CD8-positive, alpha-beta memory T cell (primary cell): ENCODE results near the gene CDS2. TPM values are rescaled to one million over a fixed set of nuclear protein-coding genes. Genes with fewer than 3 reads are reported as not detected.

Experiments
- CTCF ChIA-PET: fragments of 350-600 bp; sonication (Branson Sonifier 250); formaldehyde crosslinking; loops from one replicate; lab custom pipeline; 2021; ENCODE audit warnings: antibody characterized with exemption; lab: Charles Lee
- POLR2A ChIA-PET: fragments of 350-600 bp; sonication (Branson Sonifier 250); formaldehyde crosslinking; loops from one replicate; lab custom pipeline; 2021; ENCODE audit warnings: antibody characterized with exemption; lab: Charles Lee
- DNase-seq, 5 donors: peaks; one replicate each; pipeline versions ENCODE4 v3.0.0 to v3.0.0-alpha.2; 2020 to 2022; ENCODE audit warnings: mixed read lengths in 1 of 5
- H3K27ac ChIP-seq: one replicate; pipeline ENCODE4 v1.7.0; 2013; ENCODE audit warnings: low read depth, mild to moderate bottlenecking, low read length, moderate library complexity
- H3K27me3 ChIP-seq: 2 replicates; pipeline ENCODE4 v1.7.0; 2013; ENCODE audit warnings: low read length, mild to moderate bottlenecking; ENCODE audit not compliant: insufficient read depth, poor library complexity, severe bottlenecking
- H3K36me3 ChIP-seq: 2 replicates; pipeline ENCODE4 v1.7.0; 2013; ENCODE audit warnings: mild to moderate bottlenecking, low read length, moderate library complexity; ENCODE audit not compliant: insufficient read depth
- H3K4me1 ChIP-seq: 2 replicates; pipeline ENCODE4 v1.7.0; 2013; ENCODE audit warnings: mild to moderate bottlenecking, low read length, moderate library complexity; ENCODE audit not compliant: insufficient read depth
- H3K4me3 ChIP-seq: 2 replicates; pipeline ENCODE4 v1.7.0; 2013; ENCODE audit warnings: mild to moderate bottlenecking, low read length
- H3K9me3 ChIP-seq: 2 replicates; pipeline ENCODE4 v1.7.0; 2013; ENCODE audit warnings: mild to moderate bottlenecking, low read length
- H3K27ac Mint-ChIP-seq, 8 donors: one replicate each; pipeline ENCODE4 v1.8.0; 2020 to 2021; ENCODE audit warnings: mixed read lengths in 8 of 8, mild to moderate bottlenecking in 6 of 8, inconsistent platforms in 3 of 8, moderate library complexity in 3 of 8
- H3K27me3 Mint-ChIP-seq, 2 donors: one replicate each; pipeline ENCODE4 v1.8.0; 2020 to 2021; ENCODE audit warnings: mixed read lengths in 2 of 2, mild to moderate bottlenecking in 1 of 2, moderate library complexity in 1 of 2
- H3K36me3 Mint-ChIP-seq, 3 donors: one replicate each; pipeline ENCODE4 v1.8.0; 2020 to 2021; ENCODE audit warnings: mixed read lengths in 3 of 3, inconsistent platforms in 1 of 3, mild to moderate bottlenecking in 1 of 3
- H3K4me1 Mint-ChIP-seq, 3 donors: one replicate each; pipeline ENCODE4 v1.8.0; 2020 to 2021; ENCODE audit warnings: mixed read lengths in 3 of 3, inconsistent platforms in 1 of 3, mild to moderate bottlenecking in 1 of 3
- H3K4me3 Mint-ChIP-seq, 7 donors: one replicate each; pipeline ENCODE4 v1.8.0; 2020 to 2021; ENCODE audit warnings: mixed read lengths in 7 of 7, mild to moderate bottlenecking in 6 of 7, moderate library complexity in 4 of 7, inconsistent platforms in 2 of 7
- H3K9me3 Mint-ChIP-seq, 5 donors: one replicate each; pipeline ENCODE4 v1.8.0; 2020 to 2022; ENCODE audit warnings: mixed read lengths in 5 of 5, mild to moderate bottlenecking in 3 of 5, moderate library complexity in 2 of 5, inconsistent platforms in 1 of 5
- polyA plus RNA-seq: library from polyadenylated mRNA; unstranded; fragments of 300-500 nt; fragmentation: Illumina TruSeq; gene quantifications from one replicate; pipeline ENCODE4 v1.2.3, GENCODE V29; 2021
- total RNA-seq, 2 experiments: library from RNA; stranded (reverse); gene quantifications; one replicate each; pipeline ENCODE4 v1.2.3, GENCODE V29; 2021

CDS2 gene
- total and polyA plus RNA-seq, 3 experiments from 2014 or later: 48.3 to 57.3 (median 55.3) TPM

DNA sequence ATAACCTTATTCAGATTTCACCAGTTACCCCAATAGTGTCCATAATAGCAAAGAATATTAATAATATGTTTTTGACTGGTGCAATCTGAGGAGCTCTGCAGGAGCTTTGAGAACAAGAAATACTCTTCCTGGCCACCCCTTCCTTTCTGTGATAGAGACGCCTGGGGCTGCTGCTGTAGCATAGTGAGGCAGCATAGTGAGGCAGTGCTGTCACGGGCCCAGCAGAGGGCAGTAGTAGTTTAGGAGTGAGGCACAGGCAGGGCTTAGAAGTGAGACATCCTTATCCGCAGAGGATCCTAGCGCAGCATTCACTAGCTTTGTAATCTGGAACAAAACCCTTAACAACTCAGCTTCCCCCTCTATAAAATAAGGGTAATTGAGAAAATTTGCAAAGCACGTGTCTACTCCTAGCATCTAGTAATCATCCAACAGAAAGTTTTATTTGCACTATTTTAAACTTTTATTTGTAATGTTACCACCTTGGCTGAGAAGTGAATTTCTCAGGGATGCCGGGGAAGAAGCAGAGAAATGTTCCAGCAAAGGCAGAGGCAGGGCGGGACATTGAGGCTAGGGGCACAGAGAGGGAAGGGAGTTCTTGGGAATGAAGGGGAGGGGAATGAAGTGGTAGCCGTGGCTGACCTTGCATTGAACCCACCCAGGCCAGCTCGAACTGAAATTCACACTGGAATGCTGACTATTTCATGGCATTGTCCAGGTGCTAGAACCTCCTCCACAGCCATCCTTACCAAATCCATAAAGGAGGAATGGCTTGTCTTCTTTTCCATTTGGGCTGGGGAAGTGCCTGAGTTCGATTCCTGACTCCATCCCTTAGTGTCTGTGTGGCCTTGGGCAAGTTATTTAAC lies 78.8 kb downstream of the CDS2 start:
- Mint-ChIP-seq H3K27ac (peak overlapping the region in 1 of 8 donors; percentile 92), H3K4me1 (peaks cover 4 to 6% (median 4%) of the 10 kb centered on the region in 3 donors), H3K27me3 (no peaks in the 10 kb centered on the region), H3K4me3 (no peak overlapping the region), H3K36me3 (peaks cover 0 to 8% (median 0%) of the 10 kb centered on the region in 3 donors), H3K9me3 (no peaks in the 10 kb centered on the region)
- H3K4me3 ChIP-seq: no peak overlapping the region
- POLR2A ChIA-PET: interaction anchor here (0.6 to 0.9 kb wide), 2 partner anchors 79 to 211 kb away, joined by 3 read pairs; partner anchors contain the start of gene CDS2
- H3K4me1 ChIP-seq: no peaks in the 10 kb centered on the region
- no peaks in the 10 kb centered on the region for H3K27me3 ChIP-seq
- no peaks in the 10 kb centered on the region for H3K9me3 ChIP-seq
- no peak overlapping the region for H3K27ac ChIP-seq
- DNase-seq: peak; percentile 31 to 76 (median 51)
- H3K36me3 ChIP-seq: no peaks in the 10 kb centered on the region
- CTCF ChIA-PET: interaction anchor here (0.7 to 7.0 kb wide), 17 partner anchors 11 to 391 kb away, joined by 3 to 37 read pairs (median 3); partner anchors contain the start of genes CDS2 and PROKR2

DNA sequence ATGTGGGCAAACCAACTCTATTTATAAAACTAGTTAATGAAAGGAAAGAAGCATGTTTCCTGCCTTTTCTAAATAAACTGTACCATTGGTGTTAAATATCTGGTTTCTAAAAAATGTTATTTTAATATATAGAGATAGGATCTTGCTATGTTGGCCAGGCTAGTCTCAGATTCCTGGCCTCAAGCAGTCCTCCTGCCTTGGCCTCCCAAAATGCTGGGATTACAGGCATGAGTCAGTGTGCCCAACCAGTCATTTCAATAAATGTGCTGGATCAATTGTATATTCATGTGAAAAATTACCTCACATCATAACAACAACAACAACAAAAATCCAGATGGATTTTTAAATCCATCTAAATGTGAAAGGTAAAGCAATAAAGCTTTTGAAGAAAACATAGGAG lies 80.3 kb downstream of the CDS2 start:
- Mint-ChIP-seq H3K4me3 (no peak overlapping the region), H3K9me3 (no peaks in the 10 kb centered on the region), H3K36me3 (peaks cover 0 to 10% (median 0%) of the 10 kb centered on the region in 3 donors), H3K4me1 (peaks cover 4 to 6% (median 4%) of the 10 kb centered on the region in 3 donors), H3K27ac (no peak overlapping the region), H3K27me3 (no peaks in the 10 kb centered on the region)
- no peaks in the 10 kb centered on the region for H3K27me3 ChIP-seq
- no peak overlapping the region for H3K4me3 ChIP-seq
- no peaks in the 10 kb centered on the region for H3K36me3 ChIP-seq
- no peaks in the 10 kb centered on the region for H3K9me3 ChIP-seq
- ChIA-PET CTCF (interaction anchor here (0.9 to 7.0 kb wide), 2 partner anchors 15 to 81 kb away, joined by 4 to 37 read pairs; partner anchors contain the start of gene CDS2), POLR2A (no interaction called here)
- DNase-seq: no peak
- H3K27ac ChIP-seq: no peak overlapping the region
- H3K4me1 ChIP-seq: no peaks in the 10 kb centered on the region

DNA sequence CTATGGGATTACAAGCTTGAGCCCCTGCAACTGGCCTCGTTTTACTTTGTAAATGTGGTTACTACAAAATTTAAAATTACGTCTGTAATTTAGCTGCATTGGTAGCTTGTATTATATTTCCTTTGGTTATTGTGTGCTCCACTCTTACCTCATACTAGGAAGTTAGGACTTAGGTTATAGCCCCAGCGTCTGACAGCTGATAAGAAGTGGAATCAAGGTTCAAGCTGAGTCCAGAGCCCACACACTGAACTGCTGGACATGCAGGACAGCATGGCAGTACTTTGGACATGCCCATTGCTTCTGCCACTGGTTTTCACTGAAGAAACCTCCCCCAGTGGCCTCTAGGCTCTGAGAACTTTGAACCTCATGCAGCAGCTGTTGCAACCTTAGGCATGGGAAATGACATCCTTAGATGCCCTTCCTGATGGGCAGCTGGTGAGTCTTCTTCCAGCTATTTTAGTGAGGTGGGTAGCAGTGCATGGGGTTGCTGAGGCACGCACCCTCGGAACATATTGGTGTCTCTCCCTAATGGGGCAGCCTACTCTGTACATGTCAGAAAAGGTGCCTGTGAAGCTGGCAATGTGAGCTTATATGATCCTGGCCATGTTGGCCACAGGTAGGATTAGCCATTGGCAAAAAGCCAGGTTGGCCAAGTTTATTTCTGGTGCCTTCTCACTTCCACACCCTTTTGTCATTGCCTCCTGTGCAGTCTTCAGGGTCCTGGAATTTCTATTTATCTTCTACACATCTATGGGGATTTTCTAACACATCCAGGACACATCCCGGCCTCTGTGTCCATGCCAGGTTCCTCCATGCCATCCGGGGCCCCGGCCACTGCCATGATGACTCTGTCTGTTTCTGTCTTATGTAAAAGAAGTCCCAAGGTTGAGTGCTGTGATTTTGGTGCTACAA lies 85.3 kb downstream of the CDS2 start:
- CTCF ChIA-PET: interaction anchor here (0.7 to 1.4 kb wide), 5 partner anchors 10 to 452 kb away, joined by 3 to 6 read pairs (median 3); no protein-coding TSS in a partner anchor
- POLR2A ChIA-PET: no interaction called here
- no peak for DNase-seq
- Histone ChIP-seq H3K4me1 (no peaks in the 10 kb centered on the region), H3K27ac (no peak overlapping the region), H3K9me3 (no peaks in the 10 kb centered on the region), H3K4me3 (no peak overlapping the region), H3K27me3 (no peaks in the 10 kb centered on the region), H3K36me3 (no peaks in the 10 kb centered on the region)
- Mint-ChIP-seq H3K4me1 (no peaks in the 10 kb centered on the region), H3K4me3 (no peak overlapping the region), H3K9me3 (no peaks in the 10 kb centered on the region), H3K27me3 (no peaks in the 10 kb centered on the region), H3K27ac (no peak overlapping the region), H3K36me3 (peaks cover 0 to 12% (median 0%) of the 10 kb centered on the region in 3 donors)

DNA sequence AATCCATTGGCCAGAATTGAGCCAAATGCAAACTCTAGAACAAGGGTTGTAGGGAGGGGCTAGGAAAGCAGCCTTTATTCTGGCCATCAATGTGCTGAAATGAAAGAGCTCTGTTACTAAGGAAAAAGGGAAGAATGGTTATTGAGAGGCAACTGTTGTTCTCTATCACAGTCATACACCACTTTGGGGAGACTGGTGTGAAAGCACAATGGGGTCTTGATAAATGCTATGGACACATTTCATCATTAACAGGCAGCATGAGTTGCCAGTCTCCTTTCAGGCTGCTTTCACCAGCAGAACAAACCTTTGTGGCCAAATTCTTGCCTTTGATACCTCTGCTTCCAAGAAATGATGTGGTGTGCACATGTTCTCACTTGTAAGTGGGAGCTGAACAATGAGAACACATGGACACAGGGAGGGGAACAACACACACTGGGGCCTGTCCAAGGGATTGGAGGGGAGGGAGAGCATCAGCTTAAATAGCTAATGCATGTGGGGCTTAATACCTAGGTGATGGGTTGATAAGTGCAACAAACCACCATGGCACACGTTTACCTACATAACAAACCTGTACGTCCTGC lies 86.2 kb downstream of the CDS2 start:
- Histone ChIP-seq H3K27ac (no peak overlapping the region), H3K4me1 (no peaks in the 10 kb centered on the region), H3K9me3 (no peaks in the 10 kb centered on the region), H3K27me3 (no peaks in the 10 kb centered on the region), H3K4me3 (no peak overlapping the region), H3K36me3 (no peaks in the 10 kb centered on the region)
- CTCF ChIA-PET: interaction anchor here (0.7 to 1.8 kb wide), 2 partner anchors 9 to 10 kb away, joined by 3 to 8 read pairs; no protein-coding TSS in a partner anchor
- POLR2A ChIA-PET: no interaction called here
- H3K4me1 Mint-ChIP-seq: no peaks in the 10 kb centered on the region
- no peak for DNase-seq
- no peak overlapping the region for H3K27ac Mint-ChIP-seq
- H3K9me3 Mint-ChIP-seq: no peaks in the 10 kb centered on the region
- no peak overlapping the region for H3K4me3 Mint-ChIP-seq
- peaks cover 0 to 12% (median 0%) of the 10 kb centered on the region in 3 donors for H3K36me3 Mint-ChIP-seq
- no peaks in the 10 kb centered on the region for H3K27me3 Mint-ChIP-seq

DNA sequence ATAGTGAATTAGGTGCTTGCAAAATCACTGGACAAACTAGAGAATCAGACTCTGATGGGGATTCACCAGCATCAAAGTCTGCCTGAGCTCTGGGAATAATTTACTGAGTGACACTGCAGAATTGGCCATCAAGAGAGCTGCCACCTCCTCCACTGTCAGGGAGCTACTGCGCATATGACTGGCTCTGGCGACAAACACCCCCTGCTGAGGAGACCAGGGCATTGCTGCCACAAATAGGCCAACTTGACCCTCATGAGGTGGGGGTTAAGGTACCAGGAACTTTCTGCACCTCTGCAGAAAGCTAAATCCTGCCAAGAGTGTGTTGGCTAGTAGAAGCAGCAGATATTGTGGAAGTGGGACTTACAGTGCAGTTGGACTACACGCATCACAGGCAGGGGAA lies 88.0 kb downstream of the CDS2 start:
- CTCF ChIA-PET: interaction anchor here (1.3 to 1.8 kb wide), 2 partner anchors 8 to 10 kb away, joined by 3 to 8 read pairs; no protein-coding TSS in a partner anchor
- Histone ChIP-seq H3K9me3 (no peaks in the 10 kb centered on the region), H3K36me3 (no peaks in the 10 kb centered on the region), H3K4me3 (no peak overlapping the region), H3K27me3 (no peaks in the 10 kb centered on the region), H3K27ac (no peak overlapping the region), H3K4me1 (no peaks in the 10 kb centered on the region)
- Mint-ChIP-seq H3K4me3 (no peak overlapping the region), H3K4me1 (no peaks in the 10 kb centered on the region), H3K36me3 (peaks cover 0 to 11% (median 4%) of the 10 kb centered on the region in 3 donors), H3K9me3 (no peaks in the 10 kb centered on the region), H3K27ac (no peak overlapping the region), H3K27me3 (no peaks in the 10 kb centered on the region)
- POLR2A ChIA-PET: no interaction called here
- no peak for DNase-seq

DNA sequence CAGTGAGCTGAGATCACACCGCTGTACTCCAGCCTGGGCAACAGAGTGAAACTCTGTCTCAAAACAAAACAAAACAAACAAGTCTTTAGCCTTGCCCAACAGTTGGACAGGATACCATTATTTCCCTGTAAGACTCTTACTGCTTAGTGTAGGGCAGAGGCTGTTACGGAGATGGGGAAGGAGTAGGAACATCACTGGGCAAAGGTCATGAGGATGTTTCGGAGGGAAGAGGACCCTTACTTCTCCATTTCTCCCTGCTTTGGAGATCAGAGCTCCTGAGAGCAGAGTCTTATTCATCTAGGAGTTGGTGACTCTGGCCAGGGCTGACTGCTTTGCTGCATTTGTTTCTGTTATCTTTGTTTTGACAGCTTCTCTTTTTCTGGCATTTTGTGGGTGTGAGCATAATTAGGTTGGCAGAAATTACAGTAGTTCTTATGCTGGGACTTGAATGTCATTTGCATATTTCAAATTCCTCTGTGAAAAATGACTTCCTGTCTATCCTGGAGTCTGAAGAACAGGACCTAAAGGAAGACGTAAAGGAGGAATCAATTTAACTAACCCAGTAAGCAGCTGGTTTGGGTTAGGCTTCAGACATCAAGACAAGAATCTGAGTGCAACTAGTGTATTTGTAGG lies 89.0 kb downstream of the CDS2 start:
- H3K27ac ChIP-seq: no peak overlapping the region
- no peaks in the 10 kb centered on the region for H3K4me1 ChIP-seq
- H3K36me3 Mint-ChIP-seq: peaks cover 0 to 9% (median 4%) of the 10 kb centered on the region in 3 donors
- no peaks in the 10 kb centered on the region for H3K9me3 ChIP-seq
- no peak for DNase-seq
- H3K36me3 ChIP-seq: no peaks in the 10 kb centered on the region
- no peaks in the 10 kb centered on the region for H3K9me3 Mint-ChIP-seq
- H3K27me3 ChIP-seq: no peaks in the 10 kb centered on the region
- CTCF ChIA-PET: interaction anchor here (1.3 to 2.7 kb wide), 2 partner anchors 9 to 11 kb away, joined by 3 to 11 read pairs; no protein-coding TSS in a partner anchor
- H3K4me3 ChIP-seq: no peak overlapping the region
- H3K4me3 Mint-ChIP-seq: no peak overlapping the region
- POLR2A ChIA-PET: no interaction called here
- H3K27me3 Mint-ChIP-seq: no peaks in the 10 kb centered on the region
- no peak overlapping the region for H3K27ac Mint-ChIP-seq
- H3K4me1 Mint-ChIP-seq: no peaks in the 10 kb centered on the region

DNA sequence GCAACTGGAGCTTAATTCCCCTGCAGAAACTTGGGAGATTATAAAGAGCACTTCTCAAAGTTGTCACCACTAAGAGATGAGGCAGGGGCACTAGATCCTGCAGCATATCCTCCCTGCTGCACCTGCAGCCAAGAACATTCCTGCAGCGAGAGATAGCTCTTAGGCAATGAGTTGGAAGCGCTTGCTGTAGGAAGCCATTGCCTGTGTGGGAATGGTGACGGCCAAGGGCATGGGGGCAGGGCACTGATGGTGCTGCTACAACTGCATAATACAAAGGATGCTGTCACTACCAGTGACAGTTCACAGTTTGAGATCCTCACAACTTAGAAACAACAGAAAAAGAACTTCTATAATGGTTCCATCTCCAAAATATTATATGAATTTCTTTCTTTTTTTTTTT lies 89.9 kb downstream of the CDS2 start:
- CTCF ChIA-PET: interaction anchor here (1.3 to 2.7 kb wide), 2 partner anchors 11 to 90 kb away, joined by 3 to 11 read pairs; partner anchors contain the start of gene CDS2
- POLR2A ChIA-PET: no interaction called here
- H3K36me3 ChIP-seq: no peaks in the 10 kb centered on the region
- DNase-seq: no peak
- H3K4me3 ChIP-seq: no peak overlapping the region
- H3K4me1 ChIP-seq: no peaks in the 10 kb centered on the region
- H3K9me3 Mint-ChIP-seq: no peaks in the 10 kb centered on the region
- H3K27me3 ChIP-seq: no peaks in the 10 kb centered on the region
- no peak overlapping the region for H3K27ac Mint-ChIP-seq
- H3K36me3 Mint-ChIP-seq: peaks cover 0 to 7% (median 4%) of the 10 kb centered on the region in 3 donors
- no peaks in the 10 kb centered on the region for H3K27me3 Mint-ChIP-seq
- no peaks in the 10 kb centered on the region for H3K9me3 ChIP-seq
- no peak overlapping the region for H3K27ac ChIP-seq
- no peak overlapping the region for H3K4me3 Mint-ChIP-seq
- H3K4me1 Mint-ChIP-seq: no peaks in the 10 kb centered on the region
